ENCODE results near the gene GDF11.

DNA sequence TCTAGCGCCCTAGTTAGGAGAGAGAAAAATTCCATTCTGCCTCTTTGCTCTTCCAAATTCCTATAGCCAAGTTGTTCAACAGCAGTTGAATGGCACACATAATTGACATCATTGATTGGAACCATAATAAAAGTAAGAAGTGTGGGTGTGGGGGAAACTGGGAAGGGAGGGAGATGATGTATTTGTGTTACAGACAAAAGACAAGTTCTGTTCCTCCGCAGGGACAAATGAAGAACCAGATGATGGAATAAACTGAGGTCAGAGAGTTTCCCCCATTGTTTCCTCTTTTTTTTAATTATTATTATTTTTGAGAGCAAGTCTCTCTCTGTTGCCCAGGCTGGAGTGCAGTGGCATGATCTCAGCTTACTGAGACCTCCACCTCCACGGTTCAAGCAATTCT is 34.9 kb downstream of the GDF11 start:
- TF ChIP-seq, protein P1, sequence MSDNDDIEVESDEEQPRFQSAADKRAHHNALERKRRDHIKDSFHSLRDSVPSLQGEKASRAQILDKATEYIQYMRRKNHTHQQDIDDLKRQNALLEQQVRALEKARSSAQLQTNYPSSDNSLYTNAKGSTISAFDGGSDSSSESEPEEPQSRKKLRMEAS (IDR thresholded peaks at IDR 0.05) = no peak
- TF ChIP-seq, protein P2, sequence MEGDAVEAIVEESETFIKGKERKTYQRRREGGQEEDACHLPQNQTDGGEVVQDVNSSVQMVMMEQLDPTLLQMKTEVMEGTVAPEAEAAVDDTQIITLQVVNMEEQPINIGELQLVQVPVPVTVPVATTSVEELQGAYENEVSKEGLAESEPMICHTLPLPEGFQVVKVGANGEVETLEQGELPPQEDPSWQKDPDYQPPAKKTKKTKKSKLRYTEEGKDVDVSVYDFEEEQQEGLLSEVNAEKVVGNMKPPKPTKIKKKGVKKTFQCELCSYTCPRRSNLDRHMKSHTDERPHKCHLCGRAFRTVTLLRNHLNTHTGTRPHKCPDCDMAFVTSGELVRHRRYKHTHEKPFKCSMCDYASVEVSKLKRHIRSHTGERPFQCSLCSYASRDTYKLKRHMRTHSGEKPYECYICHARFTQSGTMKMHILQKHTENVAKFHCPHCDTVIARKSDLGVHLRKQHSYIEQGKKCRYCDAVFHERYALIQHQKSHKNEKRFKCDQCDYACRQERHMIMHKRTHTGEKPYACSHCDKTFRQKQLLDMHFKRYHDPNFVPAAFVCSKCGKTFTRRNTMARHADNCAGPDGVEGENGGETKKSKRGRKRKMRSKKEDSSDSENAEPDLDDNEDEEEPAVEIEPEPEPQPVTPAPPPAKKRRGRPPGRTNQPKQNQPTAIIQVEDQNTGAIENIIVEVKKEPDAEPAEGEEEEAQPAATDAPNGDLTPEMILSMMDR (IDR thresholded peaks at IDR 0.05 in 2 of 3, conservative IDR thresholded peaks at IDR 0.05 in 1 of 3; ENCODE audit: borderline replicate concordance in 1 of 3, insufficient read depth in 1 of 3, low read depth in 2 of 3, low read length in 2 of 3) = no peak
- TF ChIP-seq SP1 (IDR thresholded peaks at IDR 0.05; ENCODE audit: low read depth) (no peak), SRF (IDR thresholded peaks at IDR 0.05; ENCODE audit: low read depth) (no peak), EZH2 (IDR thresholded peaks at IDR 0.05) (no peak), POLR2A (IDR thresholded peaks at IDR 0.05; ENCODE audit: borderline replicate concordance, extremely low read depth, insufficient read depth, insufficient read length) (no peak), TCF7L2 (IDR thresholded peaks at IDR 0.05; ENCODE audit: borderline replicate concordance, extremely low read depth, insufficient read depth, insufficient read length) (no peak), RAD21 (IDR thresholded peaks at IDR 0.05; ENCODE audit: low read depth) (no peak)
- TF ChIP-seq, protein P3, sequence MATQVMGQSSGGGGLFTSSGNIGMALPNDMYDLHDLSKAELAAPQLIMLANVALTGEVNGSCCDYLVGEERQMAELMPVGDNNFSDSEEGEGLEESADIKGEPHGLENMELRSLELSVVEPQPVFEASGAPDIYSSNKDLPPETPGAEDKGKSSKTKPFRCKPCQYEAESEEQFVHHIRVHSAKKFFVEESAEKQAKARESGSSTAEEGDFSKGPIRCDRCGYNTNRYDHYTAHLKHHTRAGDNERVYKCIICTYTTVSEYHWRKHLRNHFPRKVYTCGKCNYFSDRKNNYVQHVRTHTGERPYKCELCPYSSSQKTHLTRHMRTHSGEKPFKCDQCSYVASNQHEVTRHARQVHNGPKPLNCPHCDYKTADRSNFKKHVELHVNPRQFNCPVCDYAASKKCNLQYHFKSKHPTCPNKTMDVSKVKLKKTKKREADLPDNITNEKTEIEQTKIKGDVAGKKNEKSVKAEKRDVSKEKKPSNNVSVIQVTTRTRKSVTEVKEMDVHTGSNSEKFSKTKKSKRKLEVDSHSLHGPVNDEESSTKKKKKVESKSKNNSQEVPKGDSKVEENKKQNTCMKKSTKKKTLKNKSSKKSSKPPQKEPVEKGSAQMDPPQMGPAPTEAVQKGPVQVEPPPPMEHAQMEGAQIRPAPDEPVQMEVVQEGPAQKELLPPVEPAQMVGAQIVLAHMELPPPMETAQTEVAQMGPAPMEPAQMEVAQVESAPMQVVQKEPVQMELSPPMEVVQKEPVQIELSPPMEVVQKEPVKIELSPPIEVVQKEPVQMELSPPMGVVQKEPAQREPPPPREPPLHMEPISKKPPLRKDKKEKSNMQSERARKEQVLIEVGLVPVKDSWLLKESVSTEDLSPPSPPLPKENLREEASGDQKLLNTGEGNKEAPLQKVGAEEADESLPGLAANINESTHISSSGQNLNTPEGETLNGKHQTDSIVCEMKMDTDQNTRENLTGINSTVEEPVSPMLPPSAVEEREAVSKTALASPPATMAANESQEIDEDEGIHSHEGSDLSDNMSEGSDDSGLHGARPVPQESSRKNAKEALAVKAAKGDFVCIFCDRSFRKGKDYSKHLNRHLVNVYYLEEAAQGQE (IDR thresholded peaks at IDR 0.05; ENCODE audit: low read depth) = no peak
